ENCODE data around the gene CIP2A.

The CIP2A gene

GRCh38 chr3:108509263-108509662, 80.0 kb downstream of the CIP2A start:
- no peak for DNase-seq

GRCh38 chr3:108507902-108508301, 81.3 kb downstream of the CIP2A start:
- no peak for DNase-seq

- no peak for DNase-seq
These were observed 83.4 kb downstream of the CIP2A start for GRCh38 chr3:108505811-108506210.

- no peak for DNase-seq
These were observed 85.5 kb downstream of the CIP2A start for GRCh38 chr3:108503722-108504121.

- no peak for DNase-seq
These were observed 87.7 kb downstream of the CIP2A start for GRCh38 chr3:108501535-108501934.

- DNase-seq: peak; percentile 16
These were observed 88.5 kb downstream of the CIP2A start for GRCh38 chr3:108500728-108501127.

Measured in HCEC 1CT (cell line).